ENCODE data around the gene UQCRQ. TPM values are rescaled to one million over a fixed set of nuclear protein-coding genes. Genes with fewer than 3 reads are reported as not detected.
A peak's percentile ranks its signal among the peaks of the same experiment; 100 is the strongest.

The UQCRQ gene
- total and polyA plus RNA-seq, 2 of the 13 experiments (the other 11 are each of a cell fraction or from before 2014, with no cell fraction given) = 257 to 575 TPM

GRCh38 chr5:132821791-132822190 is 44.7 kb upstream of the UQCRQ start:
- intact Hi-C loops (cut with micrococcal nuclease; ENCODE audit: unreplicated experiment) = loop anchor here (2.0 to 5.0 kb wide), 3 partner anchors 45 to 294 kb away; partner anchors contain the start of gene SEPTIN8
- Histone ChIP-seq H3K9ac (ENCODE audit: insufficient read depth, low read depth, low read length) (peak overlapping the region; percentile 69), H4K20me1 (ENCODE audit: insufficient read depth, low read length) (no peaks in the 10 kb centered on the region), H3K36me3 (replicated peaks in 1 of 2; ENCODE audit: control insufficient read depth in 1 of 2, insufficient read depth in 2 of 2, low read length in 2 of 2) (peaks cover 5 to 26% of the 10 kb centered on the region in 2 experiments; a peak in 4 of 5 replicates), H3K9me3 (ENCODE audit: low read length) (no peaks in the 10 kb centered on the region), H3K4me1 (ENCODE audit: insufficient read depth, low read length) (peaks cover 43% of the 10 kb centered on the region), H3K27me3 (ENCODE audit: control insufficient read depth in 1 of 2, insufficient read depth in 2 of 2, low read length in 2 of 2) (no peaks in the 10 kb centered on the region), H3K4me2 (ENCODE audit: low read depth, low read length) (peak overlapping the region; percentile 96), H3K27ac (ENCODE audit: extremely low read length, insufficient read depth, low read length) (peak overlapping the region; percentile 66), H3K79me2 (ENCODE audit: insufficient read depth, low read length) (peaks cover 4% of the 10 kb centered on the region), H3K4me3 (replicated peaks in 1 of 3; ENCODE audit: insufficient read depth in 1 of 3, low read depth in 2 of 3, low read length in 3 of 3) (no peak overlapping the region), H2AFZ (ENCODE audit: low read length) (no peak overlapping the region)
- no TSS peak for BruUV-seq (replicated peaks)
- FAIRE-seq = peak; percentile 72
- ChIA-PET CTCF (ENCODE audit: low intra/inter-chr PET ratio, low total read pairs) (interaction anchor here (4.5 kb wide), 1 partner anchor 14 kb away, joined by 54 read pairs; no protein-coding TSS in a partner anchor), POLR2A (interaction anchor here (2.8 to 6.7 kb wide), 2 partner anchors 8 to 13 kb away, joined by 36 to 176 read pairs; partner anchors contain the start of gene SHROOM1)
- peak; percentile 37 for ATAC-seq
- whole genome bisulfite sequencing (ENCODE audit: low lambda C conversion rate) = 50% methylated on average over 1 of the region's 1 CpG
- in situ Hi-C loops (cut with HindIII; ENCODE audit: extremely low pct_ligation_motif_present, low pct_unique_long_range_greater_than_20kb) = no loop called here
- peak; percentile 69 for DNase-seq (ENCODE audit: low spot score)
- TF ChIP-seq HHEX (CRISPR knock-in tag; IDR thresholded peaks at IDR 0.05) (no peak), FOXA3 (CRISPR knock-in tag; IDR thresholded peaks at IDR 0.05) (peak; percentile 82), SP5 (CRISPR knock-in tag; IDR thresholded peaks at IDR 0.05; ENCODE audit: borderline replicate concordance, low read depth) (peak; percentile 19; the same call in 1 of the 2 replicates), SMAD1 (CRISPR knock-in tag; IDR thresholded peaks at IDR 0.05; ENCODE audit: borderline replicate concordance, low read depth) (no peak), BCL6 (CRISPR knock-in tag; IDR thresholded peaks at IDR 0.05) (0 out of 2 replicates have a peak, but pooled peaks have one; percentile 13), ZFP36 (IDR thresholded peaks at IDR 0.05; ENCODE audit: borderline replicate concordance, low read depth, low read length, partially characterized antibody) (no peak), FOXP4 (CRISPR knock-in tag; IDR thresholded peaks at IDR 0.05) (no peak), FOSL2 (CRISPR knock-in tag; IDR thresholded peaks at IDR 0.05) (0 out of 2 replicates have a peak, but pooled peaks have one; percentile 16), FOXA1 (IDR thresholded peaks at IDR 0.05) (no peak), FOXA1 (CRISPR knock-in tag; IDR thresholded peaks at IDR 0.05) (peak; percentile 75), ETV6 (CRISPR knock-in tag; conservative IDR thresholded peaks at IDR 0.05) (no peak), ATF1 (CRISPR knock-in tag; IDR thresholded peaks at IDR 0.05) (no peak), KDM2A (CRISPR knock-in tag; IDR thresholded peaks at IDR 0.05; ENCODE audit: borderline replicate concordance, low read depth) (0 out of 2 replicates have a peak, but pooled peaks have one; percentile 10), CSRNP1 (CRISPR knock-in tag; IDR thresholded peaks at IDR 0.05) (no peak), ZNF703 (CRISPR knock-in tag; IDR thresholded peaks at IDR 0.05; ENCODE audit: borderline replicate concordance) (no peak), TCF12 (IDR thresholded peaks at IDR 0.05) (no peak), TCF12 (CRISPR knock-in tag; IDR thresholded peaks at IDR 0.05) (no peak), RFXANK (CRISPR knock-in tag; IDR thresholded peaks at IDR 0.05) (no peak), ZNF580 (CRISPR knock-in tag; IDR thresholded peaks at IDR 0.05; ENCODE audit: borderline replicate concordance, low read depth) (0 out of 2 replicates have a peak, but pooled peaks have one; percentile 23), ZNF256 (CRISPR knock-in tag; conservative IDR thresholded peaks at IDR 0.05) (no peak), ATF5 (CRISPR knock-in tag; IDR thresholded peaks at IDR 0.05; ENCODE audit: low read depth) (no peak), NFYC (CRISPR knock-in tag; IDR thresholded peaks at IDR 0.05) (no peak), TBX2 (CRISPR knock-in tag; IDR thresholded peaks at IDR 0.05; ENCODE audit: borderline replicate concordance) (no peak; the same call in 1 of the 2 replicates)
